Neural cell (in vitro differentiated cells): ENCODE data around the gene CYB561A3. TPM values are rescaled to one million over a fixed set of nuclear protein-coding genes. Genes with fewer than 3 reads are reported as not detected.

Experiments used
- H2AFZ ChIP-seq: fragments of 200-600, 300-800 bp; sonication (generic), shearing (Covaris generic); 2 replicates; pipeline ENCODE4 v1.6.0; 2014; ENCODE audit warnings: low read depth, mild to moderate bottlenecking, antibody characterized with exemption, low read length, moderate library complexity
- H3F3A ChIP-seq: fragments of 200-600 bp; shearing (Covaris generic); 2 replicates; pipeline ENCODE4 v1.6.1; 2016; ENCODE audit warnings: mild to moderate bottlenecking, moderate library complexity, mixed read lengths, antibody characterized with exemption, low read length; ENCODE audit not compliant: insufficient read depth, poor library complexity, severe bottlenecking
- H3K27ac ChIP-seq: fragments of 200-600, 300-800 bp; sonication (generic), shearing (Covaris generic); 2 replicates; pipeline ENCODE4 v1.5.1; 2014; ENCODE audit warnings: mild to moderate bottlenecking, low read length, moderate library complexity
- H3K27me3 ChIP-seq: fragments of 300-800, 200-600 bp; sonication (generic), shearing (Covaris generic); 2 replicates; pipeline ENCODE4 v1.6.0; 2014; ENCODE audit warnings: mild to moderate bottlenecking, low read depth, low read length, moderate library complexity; ENCODE audit not compliant: insufficient read depth
- H3K36me3 ChIP-seq: fragments of 300-800, 200-600 bp; sonication (generic), shearing (Covaris generic); 2 replicates; pipeline ENCODE4 v1.5.1; 2014; ENCODE audit warnings: mild to moderate bottlenecking, antibody characterized with exemption, low read length, moderate library complexity; ENCODE audit not compliant: insufficient read depth
- H3K4me2 ChIP-seq: fragments of 300-800, 200-600 bp; sonication (generic), shearing (Covaris generic); 2 replicates; pipeline ENCODE4 v1.6.0; 2014; ENCODE audit warnings: mild to moderate bottlenecking, low read length
- H3K4me3 ChIP-seq: fragments of 300-800, 200-600 bp; sonication (generic), shearing (Covaris generic); 2 replicates; pipeline ENCODE4 v1.5.1; 2014; ENCODE audit warnings: mild to moderate bottlenecking, low read length, moderate library complexity
- H3K79me2 ChIP-seq: fragments of 200-600 bp; shearing (Covaris generic); replicated peaks from 2 replicates; pipeline ENCODE4 v1.6.0; 2014; ENCODE audit warnings: mild to moderate bottlenecking, low read length, moderate library complexity; ENCODE audit not compliant: insufficient read depth
- H3K9ac ChIP-seq: fragments of 300-800, 200-600 bp; sonication (generic), shearing (Covaris generic); 2 replicates; pipeline ENCODE4 v1.6.1; 2016; ENCODE audit warnings: mild to moderate bottlenecking, low read length, mixed read lengths
- H3K9me2 ChIP-seq: fragments of 200-600 bp; shearing (Covaris generic); 2 replicates; pipeline ENCODE4 v1.6.1; 2016; ENCODE audit warnings: mild to moderate bottlenecking, low read length, mixed read lengths; ENCODE audit not compliant: insufficient read depth
- H3K9me3 ChIP-seq: fragments of 200-600, 300-800 bp; sonication (generic), shearing (Covaris generic); 2 replicates; pipeline ENCODE4 v1.6.1; 2016; ENCODE audit warnings: mild to moderate bottlenecking, mixed run types, low read length, moderate library complexity, mixed read lengths
- H4K20me1 ChIP-seq: fragments of 200-600 bp; shearing (Covaris generic); 2 replicates; pipeline ENCODE4 v1.6.1; 2016; ENCODE audit warnings: mild to moderate bottlenecking, mixed run types; ENCODE audit not compliant: insufficient read depth
- EP300 ChIP-seq: fragments of 450-650 bp; conservative IDR thresholded peaks from 2 replicates; pipeline ENCODE4 v1.6.1; 2014; ENCODE audit warnings: antibody characterized with exemption, mild to moderate bottlenecking, moderate library complexity; ENCODE audit not compliant: poor library complexity, severe bottlenecking
- EZH2 ChIP-seq: fragments of 200-600, 300-800 bp; shearing (Covaris generic), sonication (generic); IDR thresholded peaks from 2 replicates; pipeline ENCODE4 v1.6.1; 2014; ENCODE audit warnings: antibody characterized with exemption, low read length, borderline replicate concordance, mild to moderate bottlenecking; ENCODE audit not compliant: insufficient read depth, poor library complexity, severe bottlenecking
- MXI1 ChIP-seq: fragments of 450-650 bp; conservative IDR thresholded peaks from 2 replicates; pipeline ENCODE4 v1.6.1; 2014; ENCODE audit warnings: antibody characterized with exemption, mild to moderate bottlenecking; ENCODE audit not compliant: poor library complexity, severe bottlenecking
- RAD21 ChIP-seq: fragments of 450-650 bp; conservative IDR thresholded peaks from 2 replicates; pipeline ENCODE4 v1.6.1; 2014; ENCODE audit warnings: antibody characterized with exemption, mild to moderate bottlenecking, moderate library complexity
- SMC3 ChIP-seq: fragments of 450-650 bp; conservative IDR thresholded peaks from 2 replicates; pipeline ENCODE4 v1.6.1; 2014; ENCODE audit warnings: antibody characterized with exemption, mild to moderate bottlenecking, moderate library complexity; ENCODE audit not compliant: poor library complexity
- TAF1 ChIP-seq: IDR thresholded peaks from 2 replicates; pipeline ENCODE4 v1.6.1; 2012; ENCODE audit warnings: low read depth
- polyA plus RNA-seq: library from polyadenylated mRNA; depleted of rRNA; stranded (reverse); fragments of >200 nt; gene quantifications from 2 replicates; pipeline ENCODE4 v1.2.3, GENCODE V29; 2014
- TF ChIP-seq, protein P1 (sequence below): fragments of 450-650 bp; IDR thresholded peaks from 2 replicates; pipeline ENCODE4 v1.5.1; 2014; ENCODE audit warnings: antibody characterized with exemption, mild to moderate bottlenecking, moderate library complexity; ENCODE audit not compliant: poor library complexity, severe bottlenecking
- TF ChIP-seq, protein P2 (sequence below): IDR thresholded peaks from 2 replicates; pipeline ENCODE4 v1.6.1; 2012; ENCODE audit warnings: borderline replicate concordance

Gene CYB561A3
- polyA plus RNA-seq, 1 donor from 2014 or later: 36.3 TPM

- no peak overlapping the region for H3K9ac ChIP-seq
- no peaks in the 10 kb centered on the region for H3K36me3 ChIP-seq
- no peak overlapping the region for H3K4me2 ChIP-seq
- H4K20me1 ChIP-seq: no peaks in the 10 kb centered on the region
- H3K27ac ChIP-seq: no peak overlapping the region
- no peaks in the 10 kb centered on the region for H3K79me2 ChIP-seq
- no peak overlapping the region for H3K4me3 ChIP-seq
- no peak overlapping the region for H2AFZ ChIP-seq
- H3K27me3 ChIP-seq: no peaks in the 10 kb centered on the region
- no peaks in the 10 kb centered on the region for H3K9me2 ChIP-seq
- no peaks in the 10 kb centered on the region for H3K9me3 ChIP-seq
- TF ChIP-seq EZH2 (no peak), TAF1 (no peak), SMC3 (no peak), MXI1 (no peak), EP300 (no peak)
- TF ChIP-seq, protein P1, sequence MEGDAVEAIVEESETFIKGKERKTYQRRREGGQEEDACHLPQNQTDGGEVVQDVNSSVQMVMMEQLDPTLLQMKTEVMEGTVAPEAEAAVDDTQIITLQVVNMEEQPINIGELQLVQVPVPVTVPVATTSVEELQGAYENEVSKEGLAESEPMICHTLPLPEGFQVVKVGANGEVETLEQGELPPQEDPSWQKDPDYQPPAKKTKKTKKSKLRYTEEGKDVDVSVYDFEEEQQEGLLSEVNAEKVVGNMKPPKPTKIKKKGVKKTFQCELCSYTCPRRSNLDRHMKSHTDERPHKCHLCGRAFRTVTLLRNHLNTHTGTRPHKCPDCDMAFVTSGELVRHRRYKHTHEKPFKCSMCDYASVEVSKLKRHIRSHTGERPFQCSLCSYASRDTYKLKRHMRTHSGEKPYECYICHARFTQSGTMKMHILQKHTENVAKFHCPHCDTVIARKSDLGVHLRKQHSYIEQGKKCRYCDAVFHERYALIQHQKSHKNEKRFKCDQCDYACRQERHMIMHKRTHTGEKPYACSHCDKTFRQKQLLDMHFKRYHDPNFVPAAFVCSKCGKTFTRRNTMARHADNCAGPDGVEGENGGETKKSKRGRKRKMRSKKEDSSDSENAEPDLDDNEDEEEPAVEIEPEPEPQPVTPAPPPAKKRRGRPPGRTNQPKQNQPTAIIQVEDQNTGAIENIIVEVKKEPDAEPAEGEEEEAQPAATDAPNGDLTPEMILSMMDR: no peak
- no peaks in the 10 kb centered on the region for H3F3A ChIP-seq
These were observed 11.2 kb upstream of the CYB561A3 start for GRCh38 chr11:61372659-61373420.

- no peaks in the 10 kb centered on the region for H3F3A ChIP-seq
- TF ChIP-seq RAD21: no peak
- TF ChIP-seq EP300: no peak
- TF ChIP-seq, protein P1: no peak
- TF ChIP-seq, protein P2, sequence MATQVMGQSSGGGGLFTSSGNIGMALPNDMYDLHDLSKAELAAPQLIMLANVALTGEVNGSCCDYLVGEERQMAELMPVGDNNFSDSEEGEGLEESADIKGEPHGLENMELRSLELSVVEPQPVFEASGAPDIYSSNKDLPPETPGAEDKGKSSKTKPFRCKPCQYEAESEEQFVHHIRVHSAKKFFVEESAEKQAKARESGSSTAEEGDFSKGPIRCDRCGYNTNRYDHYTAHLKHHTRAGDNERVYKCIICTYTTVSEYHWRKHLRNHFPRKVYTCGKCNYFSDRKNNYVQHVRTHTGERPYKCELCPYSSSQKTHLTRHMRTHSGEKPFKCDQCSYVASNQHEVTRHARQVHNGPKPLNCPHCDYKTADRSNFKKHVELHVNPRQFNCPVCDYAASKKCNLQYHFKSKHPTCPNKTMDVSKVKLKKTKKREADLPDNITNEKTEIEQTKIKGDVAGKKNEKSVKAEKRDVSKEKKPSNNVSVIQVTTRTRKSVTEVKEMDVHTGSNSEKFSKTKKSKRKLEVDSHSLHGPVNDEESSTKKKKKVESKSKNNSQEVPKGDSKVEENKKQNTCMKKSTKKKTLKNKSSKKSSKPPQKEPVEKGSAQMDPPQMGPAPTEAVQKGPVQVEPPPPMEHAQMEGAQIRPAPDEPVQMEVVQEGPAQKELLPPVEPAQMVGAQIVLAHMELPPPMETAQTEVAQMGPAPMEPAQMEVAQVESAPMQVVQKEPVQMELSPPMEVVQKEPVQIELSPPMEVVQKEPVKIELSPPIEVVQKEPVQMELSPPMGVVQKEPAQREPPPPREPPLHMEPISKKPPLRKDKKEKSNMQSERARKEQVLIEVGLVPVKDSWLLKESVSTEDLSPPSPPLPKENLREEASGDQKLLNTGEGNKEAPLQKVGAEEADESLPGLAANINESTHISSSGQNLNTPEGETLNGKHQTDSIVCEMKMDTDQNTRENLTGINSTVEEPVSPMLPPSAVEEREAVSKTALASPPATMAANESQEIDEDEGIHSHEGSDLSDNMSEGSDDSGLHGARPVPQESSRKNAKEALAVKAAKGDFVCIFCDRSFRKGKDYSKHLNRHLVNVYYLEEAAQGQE: no peak
- no peak for TF ChIP-seq EZH2
- TF ChIP-seq TAF1: no peak
- no peaks in the 10 kb centered on the region for H3K9me3 ChIP-seq
- no peak overlapping the region for H3K4me3 ChIP-seq
- H3K36me3 ChIP-seq: no peaks in the 10 kb centered on the region
- H3K9ac ChIP-seq: no peak overlapping the region
- no peak overlapping the region for H3K4me2 ChIP-seq
- no peaks in the 10 kb centered on the region for H4K20me1 ChIP-seq
- H2AFZ ChIP-seq: no peak overlapping the region
- H3K27ac ChIP-seq: no peak overlapping the region
- no peaks in the 10 kb centered on the region for H3K27me3 ChIP-seq
- H3K9me2 ChIP-seq: no peaks in the 10 kb centered on the region
- H3K79me2 ChIP-seq: no peaks in the 10 kb centered on the region
These were observed 8.8 kb upstream of the CYB561A3 start for GRCh38 chr11:61370349-61371005.
